SW 1271 (cell line): ENCODE measurements around the gene SLC6A1.

ENCODE experiments used
- DNase-seq, 2 experiments: peaks; one replicate each; lab custom pipeline; 2025; lab: John Stamatoyannopoulos, UW

Gene SLC6A1

DNA sequence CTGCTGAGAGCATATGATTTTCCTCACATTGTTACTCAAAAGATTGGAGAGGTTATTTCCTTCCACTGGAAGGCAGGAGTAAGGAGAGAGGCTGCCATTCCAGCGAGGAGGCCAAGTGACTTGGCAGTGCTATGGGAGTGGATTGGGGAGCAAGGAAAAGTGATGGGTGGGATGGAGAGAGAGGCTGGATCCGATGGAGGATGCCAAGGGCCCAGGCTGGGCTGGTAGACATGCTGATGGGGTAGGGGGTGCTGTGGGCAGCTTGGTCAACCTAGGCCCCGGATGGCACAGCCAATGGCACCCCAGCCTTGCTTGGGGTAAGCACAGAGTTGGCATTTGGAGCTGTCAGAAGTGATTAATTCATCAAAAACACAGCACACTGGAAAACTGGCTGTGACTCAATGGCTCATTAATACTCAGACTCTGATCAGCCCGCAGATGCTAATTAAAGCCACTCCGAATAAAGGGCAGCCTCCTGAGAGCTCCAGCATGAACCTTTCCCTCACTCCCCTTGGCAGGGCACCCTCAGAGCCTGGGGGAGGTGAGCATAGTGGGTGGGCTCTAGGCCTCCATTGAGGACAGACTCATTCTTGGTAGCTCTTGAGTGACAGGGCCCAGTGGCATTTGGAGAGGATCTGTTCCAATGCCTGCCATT, 22.1 kb upstream of the SLC6A1 start:
- no peak for DNase-seq

DNA sequence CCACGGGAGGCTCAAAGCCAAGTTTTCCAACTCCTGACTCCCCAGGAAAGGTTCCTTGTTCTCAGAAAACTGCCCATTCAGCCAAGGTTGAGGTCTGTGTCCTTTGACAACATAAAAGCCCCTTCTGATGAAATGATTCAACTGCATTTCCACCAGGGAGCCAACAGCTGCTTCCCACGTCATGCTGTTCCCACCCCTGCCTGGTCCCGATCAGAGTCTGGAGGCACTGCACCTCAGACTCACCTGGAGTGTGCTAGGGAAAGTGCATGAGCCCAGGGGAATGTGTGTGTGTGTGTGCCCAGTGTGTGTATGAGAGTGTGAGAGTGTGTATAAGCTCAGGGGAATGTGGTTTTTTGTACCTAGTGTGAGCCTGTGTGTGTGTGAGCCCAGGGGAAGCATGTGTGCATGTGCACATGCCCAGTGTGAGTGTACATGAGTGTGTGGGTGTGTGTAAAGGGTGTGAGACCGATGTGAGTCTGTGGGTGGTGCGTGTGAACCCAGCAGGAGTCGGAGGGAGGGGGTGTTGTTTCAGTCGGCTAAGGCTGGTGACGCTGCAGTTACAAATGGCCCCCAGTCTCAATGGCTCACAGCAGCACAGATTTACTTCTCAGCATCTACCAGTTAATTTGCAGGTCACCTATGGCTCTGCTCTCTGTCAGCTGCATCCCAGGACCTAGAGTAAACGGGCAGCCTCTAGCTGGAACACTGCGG, 20.3 kb upstream of the SLC6A1 start:
- no peak for DNase-seq

DNA sequence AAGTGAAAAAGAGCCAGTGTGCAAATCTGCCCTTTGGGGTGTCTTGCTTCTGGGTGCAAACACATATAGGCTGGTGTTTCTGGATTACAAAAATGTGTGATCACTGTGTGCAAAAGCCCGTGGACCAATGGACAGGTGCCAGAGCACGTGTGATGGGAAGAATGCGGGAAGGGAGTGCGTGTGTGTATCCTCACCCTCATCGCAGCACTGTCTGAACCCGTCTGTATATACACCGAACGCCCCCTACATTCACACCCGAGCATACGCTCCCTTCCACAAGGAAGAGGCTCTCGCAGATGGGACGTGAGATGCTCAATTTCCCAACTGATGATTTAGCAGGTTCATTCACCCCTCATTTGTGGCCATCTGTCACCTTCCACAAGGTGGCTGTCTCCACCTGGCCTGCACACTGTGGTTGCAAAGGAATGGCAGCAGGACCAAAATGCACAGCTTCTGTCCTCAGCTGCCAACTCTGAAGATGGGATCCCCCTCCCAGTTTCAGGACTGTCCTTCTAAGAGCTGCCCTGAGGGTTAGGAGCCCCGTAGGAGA, 19.4 kb upstream of the SLC6A1 start:
- DNase-seq, result no peak

DNA sequence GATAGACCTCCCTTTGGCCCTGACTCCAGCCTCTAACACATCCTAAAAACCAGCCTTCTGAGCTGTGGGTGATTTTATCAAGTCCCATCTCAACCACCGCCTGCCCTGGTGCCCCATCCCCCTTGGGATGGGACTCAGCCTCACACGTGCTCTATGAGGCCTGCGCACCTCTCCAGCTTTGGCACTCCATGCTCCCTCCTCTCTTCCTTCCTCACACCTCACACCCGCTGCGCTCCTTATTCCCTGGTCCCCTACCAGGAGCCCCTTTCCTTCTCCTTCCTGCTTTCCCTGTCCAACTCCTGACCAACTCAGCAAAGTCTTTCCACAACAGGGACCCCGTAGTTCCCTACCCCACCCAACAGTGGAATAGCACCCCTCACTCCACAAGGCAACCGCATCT, 18.4 kb upstream of the SLC6A1 start:
- no peak for DNase-seq

DNA sequence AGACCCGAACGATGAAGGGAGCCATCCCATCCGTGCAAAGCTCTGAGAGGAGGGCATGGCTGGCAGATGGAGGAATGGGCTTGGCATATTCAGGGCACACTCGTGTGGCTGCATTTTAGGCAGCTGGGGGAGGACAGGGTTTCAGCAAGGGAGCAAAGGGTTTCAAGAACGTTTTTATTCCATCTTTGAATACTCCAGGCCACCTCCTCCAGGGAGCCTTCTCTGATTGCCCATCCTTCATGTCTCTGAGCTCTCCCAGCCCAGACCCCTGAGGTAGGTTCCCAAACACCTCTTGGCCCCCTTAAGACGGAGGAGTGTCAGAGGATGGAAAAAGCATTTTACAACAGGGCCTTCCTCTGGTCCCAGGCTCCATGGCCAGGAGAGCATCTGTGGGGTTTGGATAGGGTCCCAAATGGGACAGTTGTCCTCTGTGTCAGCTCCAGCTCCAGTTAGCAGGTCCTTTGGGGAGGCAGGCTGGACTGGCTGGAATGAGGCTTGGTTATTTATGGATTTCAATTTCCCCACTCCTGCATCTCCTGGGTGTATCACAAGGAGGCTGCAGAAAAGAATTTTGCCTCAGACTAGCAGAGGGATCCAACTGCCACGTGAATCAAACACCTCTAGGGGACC, 17.7 kb upstream of the SLC6A1 start:
- DNase-seq, result no peak

DNA sequence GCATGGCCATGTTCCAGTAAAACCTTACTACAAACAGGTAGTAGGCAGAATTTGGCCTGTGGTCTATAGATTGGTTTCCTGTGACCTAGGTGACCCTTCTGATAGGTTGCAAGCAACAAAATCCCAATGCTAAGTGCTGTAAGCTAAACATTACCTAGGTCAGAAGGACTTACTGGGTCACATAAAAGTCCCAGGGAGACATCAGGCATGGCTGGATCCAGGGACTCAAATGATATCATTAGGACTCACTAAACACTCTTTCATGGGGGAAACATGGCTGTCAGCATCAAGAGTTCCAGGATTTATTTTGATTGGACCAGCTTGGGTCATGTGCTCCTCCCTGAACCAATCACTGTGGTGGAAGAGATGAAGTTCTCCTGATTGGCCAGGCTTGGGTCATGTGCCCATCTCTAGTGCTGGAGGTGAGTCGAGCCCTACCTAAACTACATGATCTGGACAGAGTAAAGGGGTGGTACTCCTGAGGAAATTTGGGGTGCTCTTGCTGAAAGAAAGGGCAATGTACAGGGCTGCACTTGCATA, 16.8 kb upstream of the SLC6A1 start:
- DNase-seq, result no peak

DNA sequence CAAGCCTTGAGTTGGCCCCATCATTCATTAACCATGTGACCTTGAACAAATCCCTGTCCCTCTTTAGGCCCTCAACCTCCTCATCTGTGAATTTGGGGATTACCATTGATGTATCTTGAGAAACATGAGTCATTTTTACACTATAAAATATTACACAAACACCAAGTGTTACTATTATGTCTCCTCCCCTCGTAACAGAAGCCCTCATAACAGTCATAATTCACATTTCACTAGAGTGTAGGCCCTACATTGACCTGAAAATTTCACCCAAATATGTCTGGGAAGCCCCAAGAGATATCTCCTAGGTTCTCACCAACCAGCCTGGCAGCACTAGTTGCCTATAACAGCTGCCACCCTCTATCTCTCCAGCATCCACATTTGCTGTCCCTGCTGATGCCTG, 15.8 kb upstream of the SLC6A1 start:
- DNase-seq, result no peak

DNA sequence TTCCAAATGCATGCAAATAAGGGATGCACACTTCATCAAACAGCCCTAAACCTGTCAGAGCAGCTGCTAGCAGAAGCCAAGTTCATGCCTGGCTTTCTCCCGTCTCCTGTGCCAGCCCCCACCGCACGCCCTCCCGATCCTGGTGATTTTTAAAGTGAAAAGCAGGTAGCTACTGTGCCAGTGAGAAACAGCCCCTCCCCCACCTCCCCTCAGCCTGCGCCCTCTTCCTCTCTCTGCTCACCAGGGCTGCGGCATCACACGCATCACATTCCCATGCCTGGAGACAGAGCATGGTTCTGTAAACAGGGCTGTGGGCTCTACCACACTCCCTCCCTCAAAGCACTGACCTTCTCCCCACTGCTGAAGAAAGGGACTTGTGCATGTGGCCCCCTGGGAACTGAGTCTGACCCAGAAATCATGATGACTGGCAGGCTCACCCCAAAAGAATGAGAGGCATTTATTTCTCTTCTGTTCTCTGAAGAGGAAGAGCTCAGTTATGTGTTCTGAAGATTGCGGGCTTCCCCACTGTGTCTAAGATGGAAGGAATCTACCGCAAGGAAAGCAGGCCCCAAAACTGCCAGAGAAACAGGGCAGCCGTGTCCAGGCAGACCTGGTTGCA, 14.5 kb upstream of the SLC6A1 start:
- DNase-seq, result no peak

DNA sequence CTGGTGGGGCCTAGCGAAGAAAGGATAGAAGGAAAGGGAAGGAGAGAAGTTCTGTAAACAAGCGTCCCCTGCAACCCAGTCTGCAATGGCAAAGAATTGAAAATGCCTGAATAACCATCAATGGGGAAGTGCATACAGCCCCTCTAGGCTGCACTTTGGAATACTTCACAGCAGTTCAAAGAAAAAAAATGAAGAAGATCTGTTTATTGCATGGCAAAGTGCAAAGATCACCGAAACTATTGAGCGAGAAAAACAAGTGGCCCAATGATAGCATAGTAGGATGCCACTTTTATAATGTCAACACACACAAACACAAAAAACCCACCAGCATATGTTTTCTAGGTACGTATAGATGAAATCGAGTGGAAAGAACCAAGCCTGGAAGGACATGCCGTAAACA, 13.6 kb upstream of the SLC6A1 start:
- DNase-seq, result no peak

DNA sequence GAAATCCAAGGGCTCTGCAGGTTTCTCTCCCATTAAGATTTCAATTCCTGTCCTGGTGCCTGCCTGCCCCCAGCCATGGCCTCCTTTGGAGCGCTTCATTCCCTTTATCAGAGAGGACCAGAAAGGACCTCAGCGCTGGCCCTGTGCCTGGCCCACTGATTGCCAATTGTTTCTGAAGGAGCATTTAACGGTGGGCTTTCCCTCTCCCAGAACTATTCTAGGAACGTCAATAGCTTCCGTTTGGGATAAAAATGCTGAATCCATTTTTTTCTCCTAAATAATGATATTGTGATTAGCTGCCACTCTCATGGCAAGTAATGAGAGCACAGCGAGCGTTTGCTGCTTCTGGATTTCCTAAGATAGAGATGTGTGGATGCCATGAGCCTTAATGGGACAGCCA, 12.2 kb upstream of the SLC6A1 start:
- no peak for DNase-seq

DNA sequence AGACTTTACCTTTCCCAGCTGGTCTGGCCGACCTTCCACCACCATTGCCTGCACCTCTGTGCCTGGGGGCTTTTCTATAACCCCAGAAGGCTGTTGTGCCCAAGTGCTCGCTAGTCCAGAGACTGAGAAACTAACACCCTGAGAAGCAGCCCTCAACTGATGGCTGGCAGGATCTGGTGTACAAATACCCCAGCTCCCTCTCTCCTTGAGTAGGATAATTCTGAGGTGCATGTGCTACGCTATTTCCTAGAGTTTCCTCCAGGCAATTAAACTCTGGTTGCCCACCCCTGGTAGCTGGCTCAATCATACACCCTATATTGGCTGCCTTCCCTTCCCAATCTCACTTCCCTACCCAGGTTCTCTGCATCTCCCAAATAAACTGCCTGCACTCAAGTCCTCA, 11.5 kb upstream of the SLC6A1 start:
- no peak for DNase-seq

DNA sequence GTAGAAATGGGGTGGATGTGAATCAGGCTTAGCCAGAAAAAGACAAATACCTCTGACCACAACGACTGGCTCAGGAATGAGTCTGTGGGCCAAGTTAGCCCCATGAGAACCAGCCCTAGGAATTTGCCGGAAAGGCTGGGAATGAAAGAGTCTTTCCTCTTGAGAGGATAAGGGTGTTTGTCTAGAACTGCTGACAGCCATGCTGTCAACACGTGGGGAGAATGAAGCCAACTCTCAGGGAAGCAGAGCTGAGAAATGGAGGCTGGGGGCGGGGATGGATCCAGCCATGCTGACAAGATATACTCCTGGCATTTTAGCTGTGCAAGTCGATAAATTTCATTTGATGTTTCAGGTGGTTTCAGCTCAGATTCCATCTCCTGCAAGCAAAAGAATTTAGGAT, 10.6 kb upstream of the SLC6A1 start:
- DNase-seq, result no peak

DNA sequence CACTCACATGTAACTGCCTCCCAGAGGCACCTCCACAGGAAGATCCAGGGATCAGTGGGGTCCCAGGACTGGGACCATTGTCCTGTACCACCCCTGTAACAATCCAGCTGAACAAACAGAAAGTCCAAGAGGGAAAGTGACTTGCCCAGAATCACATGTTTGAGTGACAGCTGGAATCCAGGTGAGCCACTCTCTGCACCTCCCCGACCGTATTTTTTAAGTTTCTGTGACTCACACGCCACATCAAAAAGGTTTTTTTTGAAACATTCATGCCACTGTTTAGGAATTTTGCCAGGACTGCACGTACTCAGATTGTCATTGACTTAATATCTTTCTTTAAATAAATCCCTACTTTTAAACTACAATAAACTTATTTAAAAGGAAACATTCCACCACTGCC, 9.8 kb upstream of the SLC6A1 start:
- no peak for DNase-seq

DNA sequence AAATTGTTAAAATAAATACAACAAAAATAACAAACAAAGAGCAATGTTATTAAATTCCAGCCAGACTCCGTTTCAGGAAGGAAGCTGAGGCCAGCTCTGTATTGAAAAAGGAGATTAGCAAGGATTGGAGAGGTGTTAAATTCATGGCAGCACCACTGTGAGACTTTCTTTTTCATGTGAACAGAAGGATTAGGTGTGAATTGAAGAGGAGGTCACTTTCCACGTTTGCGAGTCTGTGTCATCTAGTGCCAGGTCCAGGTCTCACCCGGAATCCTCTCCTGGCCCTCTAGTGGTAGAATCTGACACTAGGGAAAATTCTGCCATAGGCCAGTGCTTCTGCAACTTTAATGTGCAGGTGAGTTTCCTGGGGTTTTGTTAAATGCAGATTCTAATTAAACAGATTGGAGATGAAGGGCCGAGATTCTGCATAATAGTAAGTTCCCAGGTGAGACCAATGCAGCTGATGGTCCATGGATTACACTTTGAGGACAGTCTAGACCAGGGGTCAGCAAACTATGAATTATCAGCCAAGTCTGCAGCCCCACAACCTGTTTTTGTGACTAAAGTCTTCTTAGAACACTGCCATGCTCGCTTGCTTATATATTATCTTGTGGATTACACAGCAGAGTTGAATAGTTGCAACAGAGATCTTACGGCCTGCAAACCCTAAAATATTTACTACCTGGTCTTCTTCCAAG, 9.2 kb upstream of the SLC6A1 start:
- DNase-seq, result peak in 1 of 2 experiments; percentile 42

DNA sequence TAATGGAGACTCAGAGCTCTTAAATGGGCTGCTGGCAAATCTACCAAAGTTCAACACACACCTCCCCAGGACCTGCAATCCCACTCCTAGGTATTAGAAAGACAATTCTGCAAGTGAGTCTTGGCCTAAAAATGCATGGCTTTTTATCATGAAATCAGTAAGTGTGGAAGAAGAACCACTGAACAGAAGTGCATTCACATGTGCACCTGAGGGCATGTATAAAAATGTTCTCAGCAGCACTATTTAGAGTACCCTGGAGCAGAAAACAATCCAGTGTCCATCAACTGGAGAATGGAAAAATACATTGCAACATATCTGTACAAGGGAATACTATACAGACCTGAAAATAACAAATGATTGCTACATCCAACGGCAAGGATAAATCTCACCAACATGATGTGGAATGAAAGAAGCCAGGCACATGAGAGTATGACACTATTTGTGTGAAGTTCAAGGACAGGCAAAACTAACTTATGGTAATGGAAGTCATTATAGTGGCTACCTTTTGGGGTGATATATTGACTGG, 8.1 kb upstream of the SLC6A1 start:
- DNase-seq, result no peak

DNA sequence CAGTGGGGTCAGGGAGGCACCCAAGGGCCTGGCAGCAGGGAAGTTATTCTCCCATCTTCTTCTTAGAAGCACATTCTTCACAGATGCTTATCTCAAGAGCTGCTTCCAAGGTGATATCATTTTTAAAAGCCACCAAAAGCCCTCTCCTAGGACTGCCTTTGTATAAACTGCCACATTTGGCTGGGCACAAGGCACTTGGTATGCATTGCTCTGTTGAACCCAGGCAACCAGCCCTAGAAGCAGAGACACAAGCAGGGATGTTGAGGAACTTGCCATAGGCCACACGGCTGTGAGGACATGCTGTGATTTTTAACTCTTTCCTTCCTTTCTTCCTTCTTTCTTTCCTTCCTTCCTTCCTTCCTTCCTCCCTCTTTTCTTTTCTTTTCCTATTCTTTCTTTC, 7.4 kb upstream of the SLC6A1 start:
- DNase-seq, result no peak

DNA sequence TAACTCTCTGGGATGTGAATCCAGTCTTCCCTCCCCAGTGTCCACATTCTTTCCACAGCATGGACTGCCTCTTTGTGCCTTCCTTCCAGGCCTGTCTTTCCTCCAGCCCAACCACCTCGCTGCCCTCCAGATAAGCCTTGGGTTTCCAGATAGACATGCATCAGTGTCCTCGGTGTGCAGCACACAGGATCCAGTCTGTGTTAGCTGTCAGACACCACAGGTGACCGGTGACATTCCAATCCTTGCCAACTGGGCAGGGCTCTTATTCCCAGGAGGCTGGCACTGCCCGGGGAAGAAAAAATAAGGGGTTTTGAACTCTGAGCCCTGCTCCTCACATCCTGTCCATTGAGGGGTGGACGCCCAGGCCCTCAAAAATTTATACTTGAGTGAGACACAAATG, 6.0 kb upstream of the SLC6A1 start:
- DNase-seq, result no peak

DNA sequence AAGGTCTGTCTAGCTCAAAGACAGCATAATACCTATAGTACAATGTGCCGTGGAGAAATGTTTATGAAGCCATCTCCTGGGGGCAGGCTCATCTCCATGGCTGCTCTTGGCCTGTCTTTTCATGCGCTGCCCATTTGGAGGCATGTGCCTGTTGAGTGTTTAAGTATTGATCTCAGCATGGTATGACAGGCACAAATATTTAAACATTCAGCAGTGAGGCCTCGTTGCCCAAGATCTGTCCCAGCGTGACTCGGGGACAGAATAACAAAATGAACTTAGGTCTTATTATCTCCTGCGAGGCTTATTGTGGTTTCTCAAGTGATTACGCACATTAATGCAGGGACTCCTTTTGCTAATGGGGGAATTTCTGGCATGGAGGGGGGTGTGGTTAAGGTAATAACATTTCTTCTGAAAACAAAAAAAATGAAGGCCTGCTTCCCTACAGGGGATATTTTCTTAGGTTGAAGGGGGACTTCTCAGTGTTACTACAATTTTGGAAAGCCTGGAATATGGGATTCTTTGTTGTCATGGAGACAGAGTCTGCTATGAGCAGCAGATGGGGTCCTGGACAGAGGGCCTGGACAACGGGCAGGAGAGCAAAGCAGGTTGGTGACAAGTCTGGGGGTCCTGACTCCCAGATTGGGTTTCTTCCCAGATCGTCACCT, 4.4 kb upstream of the SLC6A1 start:
- no peak for DNase-seq

DNA sequence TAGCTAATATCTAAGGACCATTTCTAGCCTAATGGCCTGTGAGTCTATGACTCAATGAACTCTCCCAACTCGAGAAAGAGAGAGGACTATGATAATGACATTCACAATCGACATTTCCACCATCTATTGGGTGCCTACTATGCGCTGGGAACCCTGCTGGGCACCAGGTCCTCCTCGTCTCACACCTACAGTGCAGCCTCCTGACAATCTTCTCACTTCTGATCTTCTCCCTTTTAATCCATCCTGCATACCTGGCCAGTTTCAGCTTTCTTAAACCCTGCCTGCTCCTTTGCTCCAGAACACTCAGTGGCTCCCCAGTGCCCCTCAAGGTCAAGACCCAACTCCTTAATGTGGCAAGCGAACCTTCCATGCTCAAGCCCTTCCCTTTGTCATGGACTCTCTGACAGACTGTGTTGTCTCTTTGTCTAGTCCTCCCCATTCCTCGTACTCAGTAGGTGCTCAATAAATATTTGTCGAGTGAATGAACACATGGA, 3.5 kb upstream of the SLC6A1 start:
- DNase-seq, result no peak

DNA sequence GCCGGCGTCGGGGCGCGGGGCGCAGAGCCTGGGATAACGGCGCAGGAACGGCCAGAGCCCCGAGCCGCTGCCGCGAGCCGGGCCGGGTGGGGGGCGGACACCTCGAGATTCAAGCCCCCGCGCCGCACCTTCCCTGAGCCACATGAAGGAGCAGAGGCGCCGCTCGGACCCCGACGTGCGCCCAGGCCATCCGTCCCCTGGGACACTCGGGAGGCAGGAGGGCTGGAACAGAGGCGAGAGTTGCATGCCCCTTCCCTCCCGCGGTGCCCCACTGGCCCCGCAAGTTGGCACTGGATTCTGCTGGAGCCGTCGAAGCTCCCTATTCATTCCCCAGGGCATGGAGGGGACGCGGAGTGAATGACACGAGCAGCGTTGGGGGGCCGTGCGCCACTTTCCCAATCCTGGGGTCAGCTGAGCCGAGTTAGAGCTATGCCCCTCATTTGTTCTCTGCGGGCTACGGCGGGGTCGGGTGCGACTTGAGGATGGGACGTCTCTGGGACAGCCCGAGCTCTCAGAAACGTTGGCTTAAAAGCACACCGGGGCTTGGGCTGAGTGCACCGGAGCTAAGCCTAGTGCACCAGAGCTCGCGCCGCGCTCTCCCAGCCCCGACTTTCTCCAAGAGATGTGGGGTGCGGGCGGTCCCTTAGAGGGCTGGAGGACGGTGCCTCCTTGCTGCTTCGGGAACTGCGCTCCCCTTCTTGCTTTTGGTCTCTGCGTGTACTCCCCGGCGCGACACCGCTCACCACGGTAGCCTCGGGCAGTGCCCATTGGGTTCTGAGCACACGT, 588 bp downstream of the SLC6A1 start:
- no peak for DNase-seq
